Stomach (tissue), 9 donors: ENCODE data around the gene FGF14. TPM values are rescaled to one million over a fixed set of nuclear protein-coding genes. Genes with fewer than 3 reads are reported as not detected.
A peak's percentile ranks its signal among the peaks of the same experiment; 100 is the strongest.
"Not testable (repeated sequence)": the region's sequence is repeated elsewhere in the genome, so short reads cannot be mapped to it uniquely, and the experiment has no call there.

ENCODE experiments used
- DNase-seq, 2 donors: peaks; one replicate each; pipeline versions ENCODE4 v3.0.0 to v3.0.0-alpha.2; 2013 to 2019
- H3K27ac ChIP-seq, 5 donors: fragments of 200-600 bp in 4 of 5; sonication (generic) in 4 of 5; one replicate each; pipeline ENCODE4 v1.5.1; 2013 to 2019; ENCODE audit warnings: mild to moderate bottlenecking in 1 of 5, moderate library complexity in 1 of 5
- H3K27me3 ChIP-seq, 3 donors: fragments of 200-600 bp; sonication (generic); one replicate each; pipeline ENCODE4 v1.5.1; 2017 to 2019; ENCODE audit warnings: mixed run types in 1 of 3
- H3K36me3 ChIP-seq, 4 donors: fragments of 200-600 bp; sonication (generic); 1 replicate in 3 of 4; 2 replicates in 1 of 4; pipeline ENCODE4 v1.5.1; 2016 to 2019
- H3K4me1 ChIP-seq, 4 donors: fragments of 200-600 bp; sonication (generic); one replicate each; pipeline ENCODE4 v1.5.1; 2016 to 2019
- H3K4me3 ChIP-seq, 4 donors: fragments of 200-600 bp; sonication (generic) in 3 of 4; one replicate each; pipeline ENCODE4 v1.5.1; 2016 to 2019; ENCODE audit warnings: mild to moderate bottlenecking in 1 of 4
- H3K9me3 ChIP-seq, 4 donors: fragments of 200-600 bp; sonication (generic); one replicate each; pipeline ENCODE4 v1.5.1; 2016 to 2019
- EP300 ChIP-seq: sonication (generic); formaldehyde crosslinking; IDR thresholded peaks from one replicate; pipeline ENCODE4 v1.6.1; 2017; ENCODE audit warnings: antibody characterized with exemption
- POLR2A ChIP-seq, 4 donors: fragments of 450-650 bp; IDR thresholded peaks; one replicate each; pipeline ENCODE4 v1.6.1; 2016; ENCODE audit warnings: antibody characterized with exemption in 4 of 4, control low read depth in 2 of 4, mild to moderate bottlenecking in 1 of 4, moderate library complexity in 1 of 4
- POLR2AphosphoS5 ChIP-seq, 3 donors: sonication (generic); formaldehyde crosslinking; IDR thresholded peaks; one replicate each; pipeline ENCODE4 v1.6.1; 2016; ENCODE audit warnings: antibody characterized with exemption in 3 of 3
- WGBS, 5 donors: extraction: QIAGEN DNeasy Blood & Tissue Kit in 3 of 5; methylation state at CpG; one replicate each; pipeline versions ENCODE4 v1.1.5 to v1.1.7; 2013 to 2018; 5-methylcytosine and 5-hydroxymethylcytosine counted together
- intact Hi-C: fragments of 100-400 bp; cut with DNase I; formaldehyde crosslinking; loops from one replicate; pipeline ENCODE4 v1.15.1; 2023; ENCODE audit warnings: low total_unique reads
- polyA plus RNA-seq, 3 donors: library from polyadenylated mRNA; stranded (reverse); fragments of 200-250 nt; gene quantifications; one replicate each; pipeline ENCODE4 v1.2.3, GENCODE V29; 2013
- total RNA-seq, 5 donors: library from RNA; depleted of rRNA; stranded (reverse); fragments of >200 nt; gene quantifications; one replicate each; pipeline versions ENCODE4 v1.1.0 to v1.2.3, GENCODE V29; 2014 to 2016
- TF ChIP-seq, protein P1 (sequence below), 7 experiments: fragments of 450-650 bp in 4 of 7; fragments of 200-600 bp in 3 of 7; sonication (generic) in 3 of 7; IDR thresholded peaks; one replicate each; pipeline ENCODE4 v1.5.1; 2016 to 2019; ENCODE audit warnings: antibody characterized with exemption in 7 of 7, control low read depth in 2 of 7, mild to moderate bottlenecking in 1 of 7
- donor health status: healthy with polysubstance abuse.
- donor health status: Bipolar disorder and iron deficiency.
- donor health status: healthy.

FGF14 gene
- total and polyA plus RNA-seq, 8 donors = 0.08 to 6.6 (median 0.54) TPM

DNA sequence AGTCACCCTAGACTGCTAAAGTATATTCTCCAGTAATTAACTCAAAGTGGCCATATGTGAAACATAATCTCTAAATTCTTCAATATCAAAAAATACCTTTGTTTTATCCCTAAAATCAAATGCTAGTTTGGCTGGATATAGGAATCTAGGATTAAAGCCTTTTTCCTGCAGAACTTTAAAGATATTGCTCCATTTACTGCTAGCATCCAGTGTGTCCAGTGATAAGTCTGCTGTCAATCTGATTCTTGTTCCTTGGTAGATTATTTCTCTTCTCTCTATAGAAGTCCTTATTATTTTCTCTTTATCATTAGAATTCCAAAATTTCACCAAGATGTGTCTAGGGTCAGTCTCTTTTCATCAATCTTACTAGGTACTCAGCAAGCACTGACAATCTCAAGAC lies 384.6 kb downstream of the FGF14 start:
- TF ChIP-seq EP300 (no peak), POLR2A (IDR thresholded peaks at IDR 0.05) (no peak), POLR2AphosphoS5 (IDR thresholded peaks at IDR 0.05) (no peak)
- TF ChIP-seq, protein P1, sequence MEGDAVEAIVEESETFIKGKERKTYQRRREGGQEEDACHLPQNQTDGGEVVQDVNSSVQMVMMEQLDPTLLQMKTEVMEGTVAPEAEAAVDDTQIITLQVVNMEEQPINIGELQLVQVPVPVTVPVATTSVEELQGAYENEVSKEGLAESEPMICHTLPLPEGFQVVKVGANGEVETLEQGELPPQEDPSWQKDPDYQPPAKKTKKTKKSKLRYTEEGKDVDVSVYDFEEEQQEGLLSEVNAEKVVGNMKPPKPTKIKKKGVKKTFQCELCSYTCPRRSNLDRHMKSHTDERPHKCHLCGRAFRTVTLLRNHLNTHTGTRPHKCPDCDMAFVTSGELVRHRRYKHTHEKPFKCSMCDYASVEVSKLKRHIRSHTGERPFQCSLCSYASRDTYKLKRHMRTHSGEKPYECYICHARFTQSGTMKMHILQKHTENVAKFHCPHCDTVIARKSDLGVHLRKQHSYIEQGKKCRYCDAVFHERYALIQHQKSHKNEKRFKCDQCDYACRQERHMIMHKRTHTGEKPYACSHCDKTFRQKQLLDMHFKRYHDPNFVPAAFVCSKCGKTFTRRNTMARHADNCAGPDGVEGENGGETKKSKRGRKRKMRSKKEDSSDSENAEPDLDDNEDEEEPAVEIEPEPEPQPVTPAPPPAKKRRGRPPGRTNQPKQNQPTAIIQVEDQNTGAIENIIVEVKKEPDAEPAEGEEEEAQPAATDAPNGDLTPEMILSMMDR (IDR thresholded peaks at IDR 0.05) = no peak
- H3K27me3 ChIP-seq = no peaks in the 10 kb centered on the region
- peaks cover 5 to 28% (median 21%) of the 10 kb centered on the region in 4 donors for H3K9me3 ChIP-seq
- H3K27ac ChIP-seq = no peak overlapping the region
- no peak for DNase-seq
- intact Hi-C loops = no loop called here
- no peaks in the 10 kb centered on the region for H3K36me3 ChIP-seq
- no peak overlapping the region for H3K4me3 ChIP-seq
- H3K4me1 ChIP-seq = peaks cover 0 to 11% (median 0%) of the 10 kb centered on the region in 4 donors

DNA sequence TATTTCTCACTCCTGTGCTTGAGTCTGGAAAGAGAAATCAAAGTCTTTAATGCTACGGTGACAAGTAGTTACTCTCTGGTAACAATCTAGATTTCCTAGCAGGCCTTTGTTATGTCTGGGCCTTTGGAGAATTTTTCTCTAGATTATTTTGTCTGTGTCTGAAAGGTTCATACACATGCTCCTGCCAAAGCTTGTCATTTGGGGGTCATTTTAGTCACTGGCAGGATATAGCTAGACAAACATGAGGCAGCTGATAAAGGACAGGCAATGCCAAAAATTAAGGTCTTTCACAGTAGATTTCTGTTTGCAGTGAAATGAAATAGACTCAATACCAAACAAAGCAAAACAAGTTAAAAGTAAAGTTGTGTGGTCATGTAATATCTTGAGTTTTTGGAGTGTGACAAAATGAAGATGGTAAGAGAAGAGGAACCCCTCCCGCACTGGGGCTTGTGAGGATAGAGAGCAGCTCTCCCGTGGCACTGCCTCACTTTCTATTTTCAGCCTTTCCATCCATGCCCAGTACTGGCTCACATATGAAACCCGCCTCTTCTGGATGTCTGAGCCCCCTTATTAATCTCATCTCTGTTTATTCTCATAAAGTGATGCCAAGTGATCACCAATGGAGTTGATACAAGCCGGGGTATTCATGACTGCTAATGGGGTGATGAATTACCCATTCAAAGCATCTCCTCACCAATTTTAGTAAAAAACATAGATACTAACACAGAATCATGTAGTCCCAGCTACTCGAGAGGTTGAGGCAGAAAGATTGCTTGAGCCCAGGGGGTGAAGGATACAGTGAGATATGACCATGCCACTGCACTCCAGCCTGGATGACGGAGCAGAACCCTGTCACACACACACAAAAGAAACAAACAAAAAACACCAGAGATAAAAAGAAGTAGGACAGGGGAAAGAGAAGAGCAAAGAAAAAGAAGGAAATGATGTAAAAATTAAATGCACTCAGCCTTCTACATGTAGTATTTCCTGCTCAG lies 389.3 kb downstream of the FGF14 start:
- intact Hi-C loops = no loop called here
- no peak for DNase-seq
- Histone ChIP-seq H3K27me3 (no peaks in the 10 kb centered on the region), H3K27ac (peak overlapping the region in 3 of 5 donors; percentile 14 to 75 (median 23)), H3K36me3 (no peaks in the 10 kb centered on the region), H3K4me3 (no peak overlapping the region), H3K9me3 (peaks cover 5 to 12% (median 11%) of the 10 kb centered on the region in 4 donors), H3K4me1 (peaks cover 0 to 18% (median 0%) of the 10 kb centered on the region in 4 donors)
- WGBS, 5 donors = 59 to 75% (median 60%) methylated on average over 7 of the region's 7 CpGs
- TF ChIP-seq, protein P1 (IDR thresholded peaks at IDR 0.05) = no peak
- TF ChIP-seq POLR2AphosphoS5 (IDR thresholded peaks at IDR 0.05) (no peak), POLR2A (IDR thresholded peaks at IDR 0.05) (no peak), EP300 (no peak)

DNA sequence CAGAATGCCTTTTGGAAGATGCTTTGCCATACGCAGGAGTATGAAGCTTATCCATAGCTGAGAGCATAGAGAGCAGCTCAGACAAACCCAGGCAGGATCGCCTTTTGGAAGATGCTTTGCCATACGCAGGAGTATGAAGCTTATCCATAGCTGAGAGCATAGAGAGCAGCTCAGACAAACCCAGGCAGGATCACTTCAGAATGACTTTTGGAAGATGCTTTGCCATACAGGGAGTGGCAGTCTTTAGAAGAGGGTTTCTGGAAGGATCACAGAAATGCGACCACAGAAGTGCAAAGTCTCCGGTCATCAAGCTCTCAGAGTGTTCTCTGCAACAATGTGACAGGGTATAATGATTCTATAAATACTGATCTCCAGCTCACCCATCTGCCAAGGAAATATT lies 390.4 kb downstream of the FGF14 start:
- H3K4me3 ChIP-seq, intact Hi-C loops, DNase-seq, H3K27me3 ChIP-seq, H3K9me3 ChIP-seq, H3K36me3 ChIP-seq: not testable (repeated sequence)
- Histone ChIP-seq H3K27ac (peak overlapping the region in 2 of 5 donors; percentile 14 to 75), H3K4me1 (peaks cover 0 to 18% (median 0%) of the 10 kb centered on the region in 4 donors)
- WGBS, 5 donors = 60 to 81% (median 78%) methylated on average over 5 of the region's 5 CpGs

DNA sequence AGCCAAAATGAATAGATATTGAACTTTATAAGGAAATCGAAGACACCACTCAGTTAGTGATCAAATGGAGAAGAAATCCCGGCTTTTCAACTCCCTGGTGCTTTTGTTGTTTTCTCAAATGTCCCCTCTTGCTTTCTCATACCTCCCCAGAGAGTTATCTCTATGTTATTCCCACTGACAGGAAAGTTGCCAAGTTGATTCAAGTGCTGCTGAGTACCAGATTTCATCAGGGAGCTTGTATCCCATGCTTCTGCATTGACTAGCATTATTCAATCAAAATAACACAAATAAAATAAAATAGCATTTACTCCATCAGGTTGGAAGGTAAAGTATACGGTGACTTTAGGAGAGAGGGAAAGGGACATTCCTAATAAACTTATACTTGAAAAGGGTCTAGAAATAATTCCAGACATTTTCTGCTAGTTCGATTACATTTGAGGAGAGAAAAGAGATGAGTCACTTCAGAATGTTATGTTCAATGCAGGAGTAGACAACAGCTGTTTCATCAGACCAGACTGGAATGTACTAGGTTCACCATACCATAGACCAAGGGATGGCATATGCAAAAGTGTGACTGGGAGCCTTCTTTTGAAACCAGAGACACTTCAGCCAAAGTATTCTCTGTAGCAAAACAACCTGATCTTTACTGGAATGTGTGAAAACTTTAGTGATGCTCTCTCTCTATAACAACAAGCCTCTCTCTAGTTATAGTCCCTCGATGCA lies 397.8 kb downstream of the FGF14 start:
- WGBS, 5 donors = 65 to 76% (median 69%) methylated on average over 5 of the region's 5 CpGs

More for the DNA sequence above, 397.8 kb downstream of the FGF14 start:
- H3K27ac ChIP-seq = no peak overlapping the region
- no peaks in the 10 kb centered on the region for H3K36me3 ChIP-seq
- H3K27me3 ChIP-seq = no peaks in the 10 kb centered on the region
- no peak for TF ChIP-seq EP300
- TF ChIP-seq POLR2AphosphoS5 (IDR thresholded peaks at IDR 0.05) = no peak
- TF ChIP-seq, protein P1 (IDR thresholded peaks at IDR 0.05) = no peak
- no peak for TF ChIP-seq POLR2A (IDR thresholded peaks at IDR 0.05)
- intact Hi-C loops = no loop called here
- peaks cover 0 to 10% (median 2%) of the 10 kb centered on the region in 4 donors for H3K4me1 ChIP-seq
- no peak overlapping the region for H3K4me3 ChIP-seq
- no peaks in the 10 kb centered on the region for H3K9me3 ChIP-seq
- no peak for DNase-seq
